Stimulated activated CD4-positive, alpha-beta T cell treated with anti-CD3 and anti-CD28 coated beads, Interleukin-12 subunit alpha, Interleukin-12 subunit beta, amount 100 ng/mL, for 48 hours (primary cell): ENCODE measurements around the gene RHEBL1.
A peak's percentile ranks its signal among the peaks of the same experiment; 100 is the strongest.

Source experiments
- DNase-seq, 3 donors: peaks; one replicate each; pipeline ENCODE4 v3.0.0-alpha.2; 2020; ENCODE audit warnings: low read depth in 2 of 3, low spot score in 1 of 3

Gene RHEBL1

DNA sequence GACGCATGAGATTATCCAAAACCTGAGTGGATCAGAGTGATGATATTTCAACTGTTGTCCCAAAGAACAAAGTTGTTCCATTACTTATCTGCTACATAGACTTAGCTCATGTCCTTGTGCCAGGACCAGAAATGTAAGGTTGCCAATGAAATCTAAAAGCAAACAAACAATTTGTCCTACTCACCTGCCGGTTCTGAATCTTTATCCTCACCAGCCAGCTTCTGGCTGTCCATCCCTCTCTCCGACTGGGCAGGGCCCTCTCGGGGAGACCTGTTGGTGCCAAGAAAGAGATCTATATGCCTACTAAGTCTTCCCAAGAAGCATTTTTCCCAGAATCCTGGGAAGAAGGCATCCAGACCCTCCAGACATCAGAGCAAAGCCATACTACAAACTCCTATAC lies 14.7 kb downstream of the RHEBL1 start:
- DNase-seq, result no peak

- no peak for DNase-seq
Observed at GRCh38 chr12:49054524-49054923, 15.3 kb downstream of the RHEBL1 start.

GRCh38 chr12:49054096-49054495 lies 15.7 kb downstream of the RHEBL1 start:
- no peak for DNase-seq

GRCh38 chr12:49052451-49053208 lies 17.1 kb downstream of the RHEBL1 start:
- no peak for DNase-seq

DNA sequence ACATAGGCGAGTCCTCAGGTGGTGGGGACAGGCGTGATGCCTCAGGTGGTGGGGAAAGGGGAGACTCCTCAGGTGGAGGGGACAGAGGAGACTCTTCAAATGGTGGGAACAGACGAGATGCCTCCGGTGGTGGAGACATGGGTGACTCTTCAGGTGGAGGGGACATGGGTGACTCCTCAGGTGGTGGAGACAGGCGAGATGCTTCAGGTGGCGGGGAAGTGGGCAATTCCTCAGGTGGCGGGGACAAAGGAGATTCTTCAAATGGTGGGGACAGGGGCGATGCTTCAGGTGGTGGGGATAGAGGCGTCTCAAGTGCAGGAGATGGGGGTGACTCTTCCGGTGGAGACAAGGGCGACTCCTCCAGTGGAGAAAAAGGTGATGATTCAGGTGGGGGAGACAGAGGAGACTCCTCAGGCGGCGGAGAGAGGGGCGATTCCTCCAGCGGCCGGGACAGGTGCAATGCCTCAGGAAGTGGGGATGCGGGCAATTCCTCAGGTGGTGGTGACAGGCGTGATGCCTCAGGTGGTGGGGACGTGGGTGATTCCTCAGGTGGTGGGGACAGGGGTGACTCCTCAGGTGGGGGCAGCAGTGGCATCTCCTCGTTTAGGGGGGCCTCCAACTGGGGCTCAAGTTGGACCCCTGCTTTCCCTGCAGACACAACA lies 17.9 kb downstream of the RHEBL1 start:
- DNase-seq, result no peak

- DNase-seq, result no peak
Observed at GRCh38 chr12:49051373-49051764, 18.4 kb downstream of the RHEBL1 start.

- no peak for DNase-seq
Observed at GRCh38 chr12:49050507-49051372, 19.0 kb downstream of the RHEBL1 start.

DNA sequence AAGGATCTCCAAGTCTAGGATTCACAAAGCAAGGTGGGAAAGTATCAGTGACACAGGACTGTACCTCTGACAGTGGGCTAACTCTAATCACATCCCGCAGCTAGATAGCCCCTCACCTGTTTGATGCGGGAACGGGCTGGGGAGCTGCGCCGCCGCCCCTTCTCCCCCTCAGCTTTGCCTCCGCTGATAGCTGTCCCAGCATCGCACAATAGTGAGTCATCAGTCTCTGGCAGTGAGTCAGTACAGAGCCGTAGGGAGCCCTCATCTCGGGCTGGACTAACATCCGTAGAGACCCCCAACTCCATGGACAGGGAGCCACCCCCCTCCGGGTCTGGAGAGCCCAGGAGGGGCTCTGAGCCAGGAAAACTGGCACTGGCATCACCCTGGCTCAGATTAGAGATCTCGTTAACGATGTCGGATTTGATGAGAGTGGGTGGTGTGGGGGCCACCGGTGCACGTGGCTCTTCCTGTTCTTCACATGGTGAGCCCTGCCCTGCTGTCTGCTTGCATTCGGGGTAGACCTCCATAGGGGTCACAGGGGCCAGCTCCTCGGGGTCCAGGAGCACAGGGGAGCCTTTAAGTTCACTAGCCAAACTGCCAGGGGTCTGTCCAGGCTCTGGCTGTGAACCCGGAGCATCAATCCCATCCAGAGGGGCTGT lies 20.1 kb downstream of the RHEBL1 start:
- no peak for DNase-seq

GRCh38 chr12:49048953-49049352 lies 20.8 kb downstream of the RHEBL1 start:
- no peak for DNase-seq

- no peak for DNase-seq
Observed at GRCh38 chr12:49046129-49046895, 23.5 kb downstream of the RHEBL1 start.

- no peak for DNase-seq
Observed at GRCh38 chr12:49044660-49045059, 25.1 kb downstream of the RHEBL1 start.

GRCh38 chr12:49043856-49044258 lies 25.9 kb downstream of the RHEBL1 start:
- DNase-seq, result peak; percentile 55 to 78 (median 73)

GRCh38 chr12:49043241-49043640 lies 26.5 kb downstream of the RHEBL1 start:
- DNase-seq, result no peak

GRCh38 chr12:49041881-49042484 lies 27.8 kb downstream of the RHEBL1 start:
- no peak for DNase-seq

- DNase-seq, result no peak
Observed at GRCh38 chr12:49041036-49041880, 28.5 kb downstream of the RHEBL1 start.

GRCh38 chr12:49040364-49040855 lies 29.4 kb downstream of the RHEBL1 start:
- no peak for DNase-seq

DNA sequence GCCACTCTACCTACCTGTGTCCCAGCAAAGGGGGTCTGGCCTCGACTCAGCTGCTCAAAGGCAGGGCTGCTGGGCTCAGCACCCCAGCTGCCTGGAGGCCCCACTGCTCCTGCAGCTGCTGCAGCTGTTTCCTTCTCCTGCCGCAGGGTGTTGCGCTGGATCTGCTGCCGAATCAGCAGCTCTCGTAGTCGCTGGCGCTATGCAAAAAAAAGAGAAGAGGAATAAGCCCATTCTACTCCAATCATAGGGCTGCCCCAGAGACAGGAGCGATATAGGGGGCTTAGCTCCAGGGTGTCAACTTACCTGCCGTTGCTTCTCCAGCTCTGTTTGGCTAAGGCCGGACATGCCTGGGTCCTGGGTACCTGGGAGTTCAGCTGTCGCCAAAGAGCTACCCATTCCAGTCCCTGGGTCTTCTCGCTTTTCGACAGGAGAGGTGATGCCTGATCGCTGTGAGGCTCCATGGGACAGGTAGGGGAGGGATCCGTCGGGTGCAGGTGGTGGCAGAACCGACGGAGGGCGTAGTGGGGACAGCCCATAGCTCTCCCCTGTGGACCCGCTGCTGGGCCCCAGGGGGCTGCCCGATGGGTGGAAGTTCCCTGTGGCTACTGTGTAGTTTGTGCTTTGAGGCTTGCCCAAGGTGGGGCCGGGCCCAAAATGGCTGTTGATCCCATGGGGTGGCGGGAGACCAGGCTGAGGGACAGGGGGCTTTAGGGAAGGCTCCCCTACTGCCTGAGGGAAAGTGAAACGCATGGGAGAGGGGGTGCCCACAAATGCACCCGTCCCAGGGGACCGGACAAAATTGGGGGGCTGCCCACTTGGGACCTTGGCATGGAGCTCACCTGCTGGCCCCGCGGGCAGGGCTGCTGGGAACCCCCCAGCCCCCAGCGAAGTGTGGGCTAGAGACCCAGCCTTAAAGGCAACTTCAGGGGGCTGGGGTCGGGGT lies 30.1 kb downstream of the RHEBL1 start:
- DNase-seq, result no peak
